Measurements from ENCODE around the gene CDX2. TPM values are rescaled to one million over a fixed set of nuclear protein-coding genes. Genes with fewer than 3 reads are reported as not detected.

Gene CDX2
- total RNA-seq, 1 donor from 2014 or later = not detected

DNA sequence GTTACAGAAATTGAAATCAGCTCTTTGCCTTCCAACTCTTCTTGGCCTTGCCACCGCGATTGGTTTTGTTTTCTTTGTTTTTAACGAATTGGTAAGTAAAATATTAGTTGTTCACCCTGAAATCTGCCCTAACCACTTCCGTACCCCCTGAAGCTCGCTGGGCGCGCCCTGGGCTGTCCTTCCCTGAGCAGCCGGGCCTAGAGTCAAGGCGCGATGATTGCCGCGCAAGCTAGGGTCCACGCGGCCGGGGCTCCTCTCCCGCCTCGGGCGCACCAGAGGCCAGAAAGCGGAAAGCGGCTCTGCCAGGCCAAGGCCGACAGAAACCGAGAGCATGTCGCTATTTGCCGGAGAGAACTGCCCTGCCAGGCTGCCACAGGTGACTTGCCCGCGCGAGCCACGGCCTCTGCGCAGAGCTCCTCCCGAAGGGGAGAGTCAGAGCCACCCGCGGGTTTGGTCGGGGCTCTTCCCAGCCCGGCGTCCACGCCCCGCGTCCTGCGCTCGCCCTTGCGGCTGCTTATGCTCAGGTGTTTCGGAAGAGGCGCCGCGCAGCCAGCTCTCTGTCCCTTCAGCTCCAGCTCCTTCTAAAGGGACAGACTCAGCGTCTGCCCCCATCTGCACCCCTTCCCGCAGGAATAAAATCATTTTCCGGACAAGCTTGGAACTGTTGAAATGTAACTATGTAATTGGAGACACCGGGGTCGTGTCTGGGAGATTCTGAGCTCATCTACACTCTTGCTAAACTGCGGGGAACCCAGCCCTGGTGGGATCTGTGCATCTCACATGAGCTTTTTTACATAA lies 6.6 kb upstream of the CDX2 start:
- Mint-ChIP-seq H3K4me3 (ENCODE audit: low read depth) (no peak overlapping the region), H3K4me1 (ENCODE audit: low read depth) (peaks cover 5% of the 10 kb centered on the region), H3K9me3 (no peaks in the 10 kb centered on the region), H3K36me3 (ENCODE audit: low read depth) (no peaks in the 10 kb centered on the region), H3K27ac (no peak overlapping the region), H3K27me3 (ENCODE audit: low read depth) (peaks cover 81% of the 10 kb centered on the region)
- no peak for DNase-seq (ENCODE audit: low spot score)
- intact Hi-C loops (cut with micrococcal nuclease) = loop anchor here (2.0 kb wide), 1 partner anchor 53 kb away; no protein-coding TSS in a partner anchor

DNA sequence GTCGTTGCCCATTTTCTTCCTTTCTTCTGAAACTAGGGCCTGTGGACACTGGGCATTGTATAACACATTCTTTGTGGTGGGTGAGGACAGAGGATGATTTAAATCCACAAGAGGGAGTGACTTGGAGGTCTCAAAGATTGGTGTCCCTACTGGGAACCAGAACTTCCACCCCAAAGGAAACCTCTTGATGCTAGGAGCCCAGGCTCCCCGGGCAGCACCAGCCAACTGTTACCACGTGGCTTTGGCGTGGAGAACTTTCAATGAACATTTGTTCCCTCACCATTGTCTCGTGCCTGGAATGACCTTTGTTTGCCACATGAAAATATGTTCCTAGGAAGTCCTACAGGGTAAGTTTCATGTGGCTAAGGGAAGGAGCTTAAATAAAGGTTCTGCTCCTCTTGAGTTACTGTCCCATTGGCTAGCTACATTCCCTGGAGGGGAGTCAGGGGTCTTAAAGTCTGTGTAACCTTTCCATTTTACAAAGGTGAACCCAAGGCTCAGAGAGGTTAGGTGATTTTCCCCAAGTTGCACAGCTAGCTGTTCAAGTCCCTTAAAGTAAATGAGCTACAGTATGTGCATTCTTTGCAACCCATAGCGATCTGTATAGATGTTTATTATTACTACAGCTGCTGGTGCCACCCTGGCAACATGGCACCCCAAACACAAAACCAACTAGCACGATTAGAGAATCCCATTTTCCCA lies 5.0 kb upstream of the CDX2 start:
- no peak overlapping the region for H3K27ac Mint-ChIP-seq
- intact Hi-C loops (cut with micrococcal nuclease) = no loop called here

DNA sequence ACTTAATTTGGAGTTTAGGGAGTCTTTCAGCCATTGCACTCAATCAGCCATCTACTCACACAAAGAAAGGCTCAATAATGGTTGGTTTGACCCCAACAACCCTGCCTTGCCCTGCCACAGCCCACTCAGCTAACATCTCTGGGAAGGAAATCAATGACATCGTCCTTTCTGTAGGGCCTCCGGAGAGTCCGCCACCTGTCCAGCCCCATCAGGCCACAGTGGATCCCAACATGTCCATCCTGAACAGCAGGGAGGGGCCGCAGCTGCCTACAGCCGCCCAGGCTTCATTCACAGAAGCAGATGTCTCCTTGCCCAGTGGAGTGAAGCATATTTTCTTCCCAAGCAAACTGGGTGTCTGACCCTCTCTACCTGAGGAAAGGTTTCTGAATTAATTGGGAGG lies 4.2 kb upstream of the CDX2 start:
- peaks cover 78% of the 10 kb centered on the region for H3K27me3 Mint-ChIP-seq (ENCODE audit: low read depth)
- no peaks in the 10 kb centered on the region for H3K9me3 Mint-ChIP-seq
- peaks cover 3% of the 10 kb centered on the region for H3K4me1 Mint-ChIP-seq (ENCODE audit: low read depth)
- no peak overlapping the region for H3K27ac Mint-ChIP-seq
- intact Hi-C loops (cut with micrococcal nuclease) = no loop called here
- H3K4me3 Mint-ChIP-seq (ENCODE audit: low read depth) = no peak overlapping the region
- no peaks in the 10 kb centered on the region for H3K36me3 Mint-ChIP-seq (ENCODE audit: low read depth)
- DNase-seq (ENCODE audit: low spot score) = no peak

More for the DNA sequence above, 5.0 kb upstream of the CDX2 start:
- Mint-ChIP-seq H3K4me1 (ENCODE audit: low read depth) (peaks cover 5% of the 10 kb centered on the region), H3K4me3 (ENCODE audit: low read depth) (no peak overlapping the region), H3K9me3 (no peaks in the 10 kb centered on the region), H3K36me3 (ENCODE audit: low read depth) (no peaks in the 10 kb centered on the region), H3K27me3 (ENCODE audit: low read depth) (peaks cover 84% of the 10 kb centered on the region)
- DNase-seq (ENCODE audit: low spot score) = no peak

DNA sequence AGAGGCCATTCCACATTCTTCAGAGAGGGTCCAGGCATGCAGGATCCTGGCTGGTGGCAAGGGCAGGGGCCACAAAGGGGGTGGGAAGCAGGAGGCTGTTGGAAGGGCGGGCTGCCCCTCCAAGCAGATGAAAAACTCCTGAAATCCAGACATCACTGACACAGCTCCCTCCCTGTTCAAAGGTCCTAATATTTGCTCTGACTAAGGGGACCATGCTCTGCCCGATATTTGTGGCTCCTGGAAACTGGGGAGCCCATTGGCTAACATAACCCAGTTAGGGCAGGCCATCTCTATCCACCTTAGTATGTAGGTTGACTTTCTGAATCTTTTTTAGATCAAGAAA lies 3.3 kb upstream of the CDX2 start:
- no peaks in the 10 kb centered on the region for H3K36me3 Mint-ChIP-seq (ENCODE audit: low read depth)
- H3K4me3 Mint-ChIP-seq (ENCODE audit: low read depth) = no peak overlapping the region
- no peak overlapping the region for H3K27ac Mint-ChIP-seq
- peaks cover 81% of the 10 kb centered on the region for H3K27me3 Mint-ChIP-seq (ENCODE audit: low read depth)
- no peaks in the 10 kb centered on the region for H3K9me3 Mint-ChIP-seq
- intact Hi-C loops (cut with micrococcal nuclease) = no loop called here
- DNase-seq (ENCODE audit: low spot score) = no peak
- peaks cover 3% of the 10 kb centered on the region for H3K4me1 Mint-ChIP-seq (ENCODE audit: low read depth)

DNA sequence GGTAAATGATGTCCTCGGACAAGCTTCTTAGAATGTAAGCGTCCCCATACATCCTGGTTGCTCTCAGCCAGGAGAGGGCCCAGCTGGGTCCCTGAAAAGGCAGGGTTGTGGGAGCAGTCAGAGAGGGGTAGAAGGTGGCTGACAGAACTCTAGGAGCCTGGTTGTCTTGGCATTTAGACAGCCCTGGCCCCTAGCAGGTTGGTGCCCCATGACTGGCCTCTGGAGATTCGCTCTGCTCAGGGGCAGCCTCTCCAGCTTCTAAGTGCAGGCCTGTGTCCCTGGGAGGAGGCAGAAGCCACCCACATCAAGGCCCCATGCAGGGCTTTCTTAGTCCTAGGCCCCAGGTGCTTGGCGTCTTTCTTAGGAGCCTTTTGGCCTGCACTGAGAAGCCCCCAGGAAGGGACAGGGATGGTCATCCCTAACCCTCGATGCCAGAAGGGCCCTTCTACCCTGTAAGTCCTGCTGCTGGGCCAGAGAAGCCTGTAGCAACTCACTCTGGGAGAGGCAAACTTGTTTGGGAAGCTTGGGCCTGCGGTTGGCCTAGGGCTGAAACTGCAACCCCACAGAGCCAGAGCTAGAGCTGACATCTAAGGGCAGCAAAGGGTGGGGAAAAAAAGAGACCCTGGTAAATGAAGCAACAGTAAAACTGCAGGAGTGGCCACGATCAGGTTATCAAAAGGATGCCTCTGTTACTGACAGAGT lies 2.8 kb upstream of the CDX2 start:
- no peak for DNase-seq (ENCODE audit: low spot score)
- Mint-ChIP-seq H3K4me3 (ENCODE audit: low read depth) (no peak overlapping the region), H3K4me1 (ENCODE audit: low read depth) (peaks cover 3% of the 10 kb centered on the region), H3K27me3 (ENCODE audit: low read depth) (peaks cover 82% of the 10 kb centered on the region), H3K36me3 (ENCODE audit: low read depth) (no peaks in the 10 kb centered on the region), H3K27ac (no peak overlapping the region), H3K9me3 (no peaks in the 10 kb centered on the region)
- intact Hi-C loops (cut with micrococcal nuclease) = loop anchor here (2.0 kb wide), 2 partner anchors 17 to 177 kb away; no protein-coding TSS in a partner anchor

DNA sequence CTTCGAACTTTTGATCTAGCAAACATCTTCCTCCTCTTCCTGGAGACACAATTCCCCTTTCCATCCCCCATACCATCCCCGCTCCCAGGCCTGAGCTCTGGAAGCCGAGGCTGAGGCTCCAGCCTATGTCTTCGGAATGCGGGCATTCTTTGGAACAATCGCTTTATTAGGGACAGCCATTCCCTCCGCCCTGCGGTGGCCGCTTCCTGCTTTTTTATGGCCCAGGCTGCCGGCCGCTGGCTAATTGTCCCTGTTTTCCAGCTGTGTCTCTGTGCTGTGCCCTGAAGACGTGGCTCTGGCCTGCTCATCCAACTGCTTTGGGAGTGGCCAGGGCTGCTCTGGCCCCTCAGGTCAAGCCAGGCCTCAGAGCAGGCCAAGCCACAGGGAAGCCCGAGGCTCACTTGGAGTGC lies 2.1 kb upstream of the CDX2 start:
- DNase-seq (ENCODE audit: low spot score) = no peak
- Mint-ChIP-seq H3K4me3 (ENCODE audit: low read depth) (no peak overlapping the region), H3K36me3 (ENCODE audit: low read depth) (no peaks in the 10 kb centered on the region), H3K9me3 (no peaks in the 10 kb centered on the region), H3K4me1 (ENCODE audit: low read depth) (peaks cover 3% of the 10 kb centered on the region), H3K27me3 (ENCODE audit: low read depth) (peaks cover 82% of the 10 kb centered on the region), H3K27ac (no peak overlapping the region)
- intact Hi-C loops (cut with micrococcal nuclease) = loop anchor here (2.0 kb wide), 2 partner anchors 16 to 176 kb away; no protein-coding TSS in a partner anchor

DNA sequence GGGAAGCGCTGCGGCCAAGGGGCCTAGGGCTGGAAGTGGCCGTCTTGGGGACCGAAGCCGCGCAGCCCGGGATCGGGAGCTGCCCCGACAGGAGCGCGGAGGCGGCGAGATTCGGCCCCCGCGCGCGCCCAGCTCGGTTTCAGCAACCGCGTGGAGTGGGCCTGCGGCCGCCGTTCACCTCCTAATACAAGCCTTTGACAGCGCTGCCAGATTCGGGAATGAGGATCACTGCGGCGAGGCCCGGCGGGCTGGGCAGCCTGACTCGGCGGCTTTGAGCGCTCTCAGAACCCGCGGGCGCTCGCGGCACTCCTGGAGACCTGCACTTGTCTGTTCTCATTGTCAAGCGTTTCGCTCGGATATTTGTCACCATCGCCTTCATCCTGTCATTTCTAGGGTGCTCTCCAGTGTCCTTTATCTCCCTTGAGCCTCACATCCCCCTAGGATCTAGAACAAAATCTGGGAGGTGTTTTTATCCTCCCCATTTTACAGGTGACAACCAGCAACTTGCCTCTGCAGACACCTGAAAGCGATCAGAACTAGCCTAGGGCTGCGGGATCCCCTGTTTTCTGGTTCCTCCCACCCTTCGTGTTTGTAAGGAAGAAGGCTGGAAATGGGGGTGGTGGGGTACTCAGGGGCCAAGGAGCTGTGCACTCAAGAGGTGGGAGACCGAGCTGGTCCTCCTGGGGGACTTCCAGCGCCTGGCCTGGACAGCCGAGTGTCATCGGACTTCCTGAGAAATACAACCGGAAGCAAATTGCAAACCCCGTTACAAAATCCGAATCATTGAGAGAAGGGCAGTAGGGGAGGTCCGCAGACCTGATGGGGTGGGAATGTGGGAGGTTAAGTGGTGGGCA lies 1.5 kb upstream of the CDX2 start:
- Mint-ChIP-seq H3K4me3 (ENCODE audit: low read depth) (no peak overlapping the region), H3K36me3 (ENCODE audit: low read depth) (no peaks in the 10 kb centered on the region), H3K4me1 (ENCODE audit: low read depth) (peaks cover 3% of the 10 kb centered on the region), H3K9me3 (no peaks in the 10 kb centered on the region), H3K27ac (no peak overlapping the region), H3K27me3 (ENCODE audit: low read depth) (peaks cover 82% of the 10 kb centered on the region)
- DNase-seq (ENCODE audit: low spot score) = no peak
- intact Hi-C loops (cut with micrococcal nuclease) = loop anchor here (2.0 kb wide), 2 partner anchors 16 to 176 kb away; no protein-coding TSS in a partner anchor

DNA sequence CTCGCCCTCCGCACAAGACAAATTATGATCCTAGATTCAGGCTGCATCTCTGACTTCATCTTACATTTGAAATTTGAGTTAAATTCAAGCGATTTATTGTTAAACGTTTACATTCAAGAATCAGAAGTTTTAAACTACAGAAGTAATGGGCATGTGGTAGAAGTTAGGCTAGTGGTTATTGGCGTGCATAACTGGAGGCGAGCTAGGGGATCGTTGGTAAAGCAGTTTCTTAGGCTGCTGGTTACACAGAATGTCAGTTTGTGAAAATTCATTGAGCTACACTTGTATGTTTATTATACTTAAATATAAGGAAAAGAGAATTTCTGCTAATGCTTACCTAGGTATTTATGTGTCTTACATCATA lies 733 bp upstream of the CDX2 start:
- Mint-ChIP-seq H3K4me1 (ENCODE audit: low read depth) (no peaks in the 10 kb centered on the region), H3K27me3 (ENCODE audit: low read depth) (peaks cover 82% of the 10 kb centered on the region), H3K4me3 (ENCODE audit: low read depth) (no peak overlapping the region), H3K27ac (no peak overlapping the region), H3K36me3 (ENCODE audit: low read depth) (no peaks in the 10 kb centered on the region), H3K9me3 (no peaks in the 10 kb centered on the region)
- DNase-seq (ENCODE audit: low spot score) = no peak
- intact Hi-C loops (cut with micrococcal nuclease) = loop anchor here (2.0 to 5.0 kb wide), 3 partner anchors 15 to 175 kb away; no protein-coding TSS in a partner anchor

DNA sequence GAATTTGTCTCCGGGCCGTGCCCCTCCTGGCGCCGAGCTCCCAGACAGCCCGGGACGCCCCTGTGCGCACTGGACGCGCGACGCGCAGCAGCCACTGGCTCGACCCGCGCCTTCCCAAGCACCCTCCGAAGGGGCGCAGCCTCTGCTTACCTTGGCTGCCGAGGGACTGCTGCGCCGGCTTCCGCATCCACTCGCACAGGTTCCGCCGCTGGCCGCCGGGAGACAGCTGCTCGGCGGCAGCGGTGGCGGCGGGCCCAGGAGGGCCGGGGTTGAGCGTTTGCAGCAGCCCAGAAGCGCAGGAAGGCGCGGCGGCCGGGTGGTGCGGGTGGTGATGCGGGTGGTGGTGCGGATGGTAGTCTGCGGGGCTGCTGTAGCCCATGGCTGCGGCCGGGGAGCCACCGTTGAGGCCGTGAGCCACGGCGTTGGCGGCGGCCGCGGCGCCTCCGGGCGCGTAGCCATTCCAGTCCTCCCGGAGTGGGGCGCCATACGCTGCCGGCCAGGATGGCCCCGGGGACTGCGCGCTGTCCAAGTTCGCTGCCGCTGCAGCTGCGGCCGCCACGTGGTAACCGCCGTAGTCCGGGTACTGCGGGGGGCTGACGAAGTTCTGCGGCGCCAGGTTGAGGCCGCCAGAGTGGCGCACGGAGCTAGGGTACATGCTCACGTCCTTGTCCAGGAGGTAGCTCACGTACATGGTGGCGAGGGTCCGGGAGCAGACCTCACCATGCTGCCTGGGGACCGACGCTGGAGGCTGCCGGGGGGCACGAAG lies 616 bp downstream of the CDX2 start:
- Mint-ChIP-seq H3K27ac (no peak overlapping the region), H3K9me3 (no peaks in the 10 kb centered on the region), H3K4me3 (ENCODE audit: low read depth) (no peak overlapping the region), H3K27me3 (ENCODE audit: low read depth) (peaks cover 81% of the 10 kb centered on the region), H3K36me3 (ENCODE audit: low read depth) (no peaks in the 10 kb centered on the region), H3K4me1 (ENCODE audit: low read depth) (no peaks in the 10 kb centered on the region)
- DNase-seq (ENCODE audit: low spot score) = no peak
- intact Hi-C loops (cut with micrococcal nuclease) = loop anchor here (5.0 kb wide), 1 partner anchor 146 kb away; no protein-coding TSS in a partner anchor

DNA sequence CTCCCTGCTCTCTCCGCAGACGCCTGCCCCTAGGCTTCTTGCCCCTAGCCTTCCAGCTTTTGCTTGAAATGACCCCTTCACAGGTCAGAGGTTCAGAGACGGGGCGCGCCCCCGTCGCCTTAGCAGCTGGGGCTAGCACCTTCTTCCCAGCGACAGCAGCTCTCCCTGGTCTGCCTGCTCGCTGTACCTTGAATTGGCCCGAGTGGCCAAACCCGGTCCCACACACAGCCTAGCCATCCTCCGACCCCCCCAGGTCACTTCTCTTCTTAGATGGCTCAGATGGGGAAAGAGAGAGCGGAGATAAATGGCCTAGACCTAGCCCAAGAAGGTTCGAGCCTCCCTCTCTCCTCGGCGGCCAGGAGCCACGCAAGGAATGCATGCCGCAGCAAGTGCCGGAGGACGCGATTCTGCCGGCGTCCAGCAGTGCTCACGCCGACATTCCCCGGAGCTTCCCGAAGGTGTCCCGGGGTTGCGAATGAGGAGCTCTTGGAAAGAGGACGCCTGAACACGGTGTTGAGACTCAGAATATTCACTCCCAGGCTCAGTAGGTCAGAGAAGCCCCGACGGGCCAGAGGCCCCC lies 1.3 kb downstream of the CDX2 start:
- Mint-ChIP-seq H3K4me1 (ENCODE audit: low read depth) (no peaks in the 10 kb centered on the region), H3K9me3 (no peaks in the 10 kb centered on the region), H3K27me3 (ENCODE audit: low read depth) (peaks cover 80% of the 10 kb centered on the region), H3K36me3 (ENCODE audit: low read depth) (no peaks in the 10 kb centered on the region), H3K4me3 (ENCODE audit: low read depth) (no peak overlapping the region), H3K27ac (peak overlapping the region; percentile 33)
- intact Hi-C loops (cut with micrococcal nuclease) = loop anchor here (2.0 to 5.0 kb wide), 2 partner anchors 45 to 146 kb away; no protein-coding TSS in a partner anchor
- no peak for DNase-seq (ENCODE audit: low spot score)

DNA sequence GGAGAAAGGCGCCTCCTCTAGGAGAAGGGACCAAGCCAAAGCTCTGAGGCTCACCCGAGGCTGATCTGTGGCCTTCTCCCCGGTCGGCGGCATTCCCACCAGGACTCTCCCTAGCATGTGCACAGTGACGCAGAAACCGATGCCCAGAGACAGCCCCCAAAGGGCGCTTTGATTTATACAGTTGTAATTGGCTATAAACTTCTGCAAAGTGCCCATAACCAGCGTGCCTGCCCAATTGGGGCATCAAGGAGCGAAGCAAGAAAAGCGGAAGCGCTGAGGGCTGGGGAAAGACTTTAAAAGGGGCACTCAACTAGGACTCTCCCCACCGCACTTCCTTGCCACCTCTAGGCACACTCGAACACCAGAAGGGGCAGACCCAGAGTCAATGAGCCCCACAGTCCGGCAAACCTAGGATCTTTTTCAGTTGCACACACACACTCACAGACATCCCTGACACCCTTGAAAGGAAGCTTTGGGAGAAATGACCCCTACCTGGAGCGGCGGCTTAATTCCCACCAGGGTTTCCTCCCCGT lies 1.8 kb downstream of the CDX2 start:
- no peak for DNase-seq (ENCODE audit: low spot score)
- Mint-ChIP-seq H3K9me3 (no peaks in the 10 kb centered on the region), H3K4me1 (ENCODE audit: low read depth) (no peaks in the 10 kb centered on the region), H3K27ac (peak overlapping the region; percentile 22), H3K27me3 (ENCODE audit: low read depth) (peaks cover 80% of the 10 kb centered on the region), H3K4me3 (ENCODE audit: low read depth) (no peak overlapping the region), H3K36me3 (ENCODE audit: low read depth) (no peaks in the 10 kb centered on the region)
- intact Hi-C loops (cut with micrococcal nuclease) = loop anchor here (2.0 to 5.0 kb wide), 2 partner anchors 44 to 145 kb away; no protein-coding TSS in a partner anchor

Measured in activated T-helper 2 cell treated with anti-CD3 and anti-CD28 coated beads, Interferon-gamma antibody, Interleukin-2, Interleukin-4, amounts not matched to agents 10 μg/mL and 5 μg/mL and 100 μg/mL, durations not matched to agents 14 hours and 24 hours and 36 hours (primary cell).